GM12892 (cell line): ENCODE measurements around the gene COLGALT1.

Experiments used
- POLR2A ChIP-seq: IDR thresholded peaks from 2 replicates; pipeline ENCODE4 v1.6.1; 2011; ENCODE audit warnings: low read depth, low read length, control low read depth
- POLR2AphosphoS5 ChIP-seq: IDR thresholded peaks from 2 replicates; pipeline ENCODE4 v1.6.1; 2011; ENCODE audit warnings: low read depth, low read length, control low read depth
- TAF1 ChIP-seq: IDR thresholded peaks from 2 replicates; pipeline ENCODE4 v1.6.1; 2011; ENCODE audit warnings: low read depth, mild to moderate bottlenecking, control low read depth, low read length, borderline replicate concordance

- TF ChIP-seq POLR2A (no peak), POLR2AphosphoS5 (no peak), TAF1 (no peak)
Measured at GRCh38 chr19:17549085-17549740, 6.2 kb upstream of the COLGALT1 start.
